K562 (cell line): ENCODE measurements around the gene KLK13. TPM values are rescaled to one million over a fixed set of nuclear protein-coding genes. Genes with fewer than 3 reads are reported as not detected.

Experiments used
- ATAC-seq: fragments of 200-7000 bp; cut with Tn5 transposase; 3 replicates; pipeline ENCODE4 v1.9.1; 2020; ENCODE audit warnings: moderate library complexity
- BruUV-seq: library from RNA; stranded (reverse); fragments of 400-500 nt; replicated peaks from 2 replicates; lab custom pipeline; 2021; lab: Mats Ljungman, UMichigan
- CTCF ChIA-PET: fragments of 300-600 bp; formaldehyde crosslinking; extraction: SDS; loops from one replicate; lab custom pipeline; 2021; ENCODE audit warnings: low intra/inter-chr PET ratio; lab: Yijun Ruan, JAX
- POLR2A ChIA-PET: fragments of 300-600, 350-650 bp; sonication (Branson Sonifier 250); formaldehyde crosslinking; extraction: SDS; loops from one replicate; lab custom pipeline; 2021; ENCODE audit warnings: antibody characterized with exemption, inconsistent platforms; lab: Yijun Ruan, JAX
- DNase-seq, 4 experiments: peaks; one replicate each; pipeline versions ENCODE4 v3.0.0 to v3.0.0-alpha.2; 2011 to 2018; ENCODE audit warnings: low spot score in 3 of 4, mixed read lengths in 3 of 4; ENCODE audit errors: extremely low read depth in 1 of 4
- FAIRE-seq: peaks from 2 replicates; lab custom pipeline; 2011; peaks lifted over from hg19 to GRCh38; lab: Jason Lieb, UNC
- H2AFZ ChIP-seq: 2 replicates; pipeline ENCODE4 v1.6.0; 2011; ENCODE audit warnings: low read depth, low read length, control low read depth, inconsistent platforms
- H3K27ac ChIP-seq: fragments of 200-600 bp; 3 replicates; pipeline ENCODE4 v1.8.0; 2011; ENCODE audit warnings: low read depth, mild to moderate bottlenecking, control low read depth, inconsistent platforms, low read length, moderate library complexity, mixed read lengths; ENCODE audit errors: extremely low read depth
- H3K27me3 ChIP-seq, 2 experiments: fragments of 300-600 bp in 1 of 2; 2 replicates in 1 of 2; 3 replicates in 1 of 2; pipeline versions ENCODE4 v1.6.0 to v1.8.0; 2011; ENCODE audit warnings: inconsistent platforms in 2 of 2, low read length in 2 of 2, mild to moderate bottlenecking in 1 of 2, mixed read lengths in 1 of 2, moderate library complexity in 1 of 2; ENCODE audit not compliant: control insufficient read depth in 2 of 2, insufficient read depth in 2 of 2
- H3K36me3 ChIP-seq: fragments of 300-600 bp; 3 replicates; pipeline ENCODE4 v1.8.0; 2011; ENCODE audit warnings: mild to moderate bottlenecking, low read length, inconsistent platforms; ENCODE audit not compliant: control insufficient read depth, insufficient read depth
- H3K4me1 ChIP-seq, 2 experiments: fragments of 200-600 bp in 1 of 2; replicated peaks in 1 of 2; 2 replicates in 1 of 2; 3 replicates in 1 of 2; pipeline versions ENCODE4 v1.5.1 to v1.8.0; 2011; ENCODE audit warnings: inconsistent platforms in 2 of 2, low read length in 2 of 2, mild to moderate bottlenecking in 1 of 2, mixed read lengths in 1 of 2, moderate library complexity in 1 of 2; ENCODE audit not compliant: control insufficient read depth in 2 of 2, insufficient read depth in 2 of 2
- H3K4me2 ChIP-seq: 2 replicates; pipeline ENCODE4 v1.6.1; 2011; ENCODE audit warnings: low read length, control low read depth, inconsistent platforms, mixed read lengths; ENCODE audit not compliant: insufficient read depth
- H3K4me3 ChIP-seq: fragments of 200-600 bp; sonication (generic), shearing (Covaris generic); 2 replicates; pipeline ENCODE4 v1.5.1; 2016; ENCODE audit warnings: control low read depth, inconsistent platforms
- H3K79me2 ChIP-seq: fragments of 200-600 bp; 3 replicates; pipeline ENCODE4 v1.8.0; 2011; ENCODE audit warnings: low read length, inconsistent platforms; ENCODE audit not compliant: control insufficient read depth, insufficient read depth
- H3K9ac ChIP-seq, 2 experiments: 2 replicates each; pipeline versions ENCODE4 v1.6.0 to v1.6.1; 2011; ENCODE audit warnings: low read depth in 2 of 2, low read length in 2 of 2, control low read depth in 1 of 2, inconsistent platforms in 1 of 2, mild to moderate bottlenecking in 1 of 2, mixed read lengths in 1 of 2; ENCODE audit not compliant: insufficient read depth in 1 of 2
- H3K9me1 ChIP-seq: one replicate; pipeline ENCODE4 v1.6.0; 2011; ENCODE audit warnings: inconsistent platforms, mild to moderate bottlenecking, low read length, moderate library complexity; ENCODE audit not compliant: control insufficient read depth, insufficient read depth
- H3K9me3 ChIP-seq: replicated peaks from 2 replicates; pipeline ENCODE4 v1.5.1; 2011; ENCODE audit warnings: low read depth, low read length, inconsistent platforms; ENCODE audit not compliant: control insufficient read depth, insufficient read depth
- H4K20me1 ChIP-seq: replicated peaks from 2 replicates; pipeline ENCODE4 v1.6.1; 2011; ENCODE audit warnings: low read length, inconsistent platforms, mixed read lengths; ENCODE audit not compliant: control insufficient read depth, insufficient read depth
- FOS ChIP-seq: IDR thresholded peaks from 3 replicates; pipeline ENCODE4 v1.6.1; 2011; ENCODE audit not compliant: insufficient read length; ENCODE audit errors: extremely low read depth
- ZFP91 ChIP-seq: sonication (generic); formaldehyde crosslinking; IDR thresholded peaks from 2 replicates; pipeline ENCODE4 v1.8.0; 2022; ENCODE audit warnings: mild to moderate bottlenecking, missing genetic modification reagents
- ZNF143 ChIP-seq: sonication (generic); formaldehyde crosslinking; IDR thresholded peaks from 2 replicates; pipeline ENCODE4 v1.9.0; 2022; ENCODE audit warnings: mild to moderate bottlenecking, missing genetic modification reagents
- ZNF398 ChIP-seq: fragments of 250-450 bp; sonication (Bioruptor Pico); IDR thresholded peaks from 2 replicates; pipeline ENCODE4 v1.8.0; 2021; ENCODE audit warnings: moderate library complexity, mild to moderate bottlenecking, inconsistent platforms
- ZNF717 ChIP-seq: fragments of 250-450 bp; sonication (Bioruptor Pico); IDR thresholded peaks from 2 replicates; pipeline ENCODE4 v1.5.0; 2021
- ZNF75A ChIP-seq: fragments of 450-650 bp; formaldehyde crosslinking; IDR thresholded peaks from 2 replicates; pipeline ENCODE4 v1.4.0; 2020; ENCODE audit warnings: mild to moderate bottlenecking
- WGBS: fragments of 100-300 bp; shearing (Covaris generic); methylation state at CpG from one replicate; pipeline ENCODE4 v1.1.6; 2016; ENCODE audit warnings: low coverage, mixed read lengths; ENCODE audit not compliant: insufficient coverage; ENCODE audit errors: missing lambda C conversion rate; 5-methylcytosine and 5-hydroxymethylcytosine counted together
- in situ Hi-C: fragments of 300-500 bp; cut with MboI; formaldehyde crosslinking; loops from 4 replicates; pipeline ENCODE4 v1.15.0; 2018; ENCODE audit warnings: inconsistent platforms, mixed read lengths
- intact Hi-C: fragments of 100-400 bp; cut with micrococcal nuclease; formaldehyde crosslinking; loops from 2 replicates; pipeline ENCODE4 v1.14.2; 2022
- polyA plus RNA-seq, 8 experiments: library from polyadenylated mRNA; depleted of rRNA in 4 of 8; stranded (reverse) in 5 of 8; unstranded in 3 of 8; fragments of >200 nt; fragmentation: Nextera tagmentation in 2 of 8; fragmentation: Illumina TruSeq in 1 of 8; extraction: Ambion mirVana in 2 of 8; extraction: Trizol in 1 of 8; gene quantifications; 2 replicates each; pipeline versions ENCODE4 v1.2.1 to v1.2.3, GENCODE V29; 2011 to 2014; ENCODE audit warnings: inconsistent platforms in 1 of 8, missing spikeins in 1 of 8
- total RNA-seq, 7 experiments: library from RNA; depleted of rRNA in 6 of 7; stranded (reverse); fragments of >200 nt in 6 of 7; fragmentation: Illumina TruSeq in 2 of 7; extraction: Trizol in 2 of 7; gene quantifications; 2 replicates each; pipeline versions ENCODE4 v1.2.1 to v1.2.3, GENCODE V29; 2011 to 2021; ENCODE audit warnings: low replicate concordance in 1 of 7

KLK13 gene
- total and polyA plus RNA-seq, 9 of the 15 experiments (the other 6 are each of a cell fraction or from before 2014, with no cell fraction given): 0.72 to 9.0 (median 2.3) TPM

GRCh38 chr19:51027873-51028272 is 37.0 kb downstream of the KLK13 start:
- H4K20me1 ChIP-seq: 0 out of 2 replicates have a peak, but pooled peaks cover 2% of the 10 kb centered on the region
- no peak overlapping the region for H3K4me3 ChIP-seq
- TF ChIP-seq ZNF75A (CRISPR knock-in tag): no peak
- no peak for TF ChIP-seq ZNF143 (CRISPR knock-in tag)
- in situ Hi-C loops: no loop called here
- intact Hi-C loops: no loop called here
- CTCF ChIA-PET: no interaction called here
- FAIRE-seq: no peak
- no peak overlapping the region for H3K4me2 ChIP-seq
- no TSS peak for BruUV-seq
- no peak for DNase-seq
- POLR2A ChIA-PET: interaction anchor here (1.1 kb wide), 1 partner anchor 9 kb away, joined by 3 read pairs; no protein-coding TSS in a partner anchor
- H3K4me1 ChIP-seq: peaks cover 0 to 14% of the 10 kb centered on the region in 2 experiments; a peak in 2 of 5 replicates
- H3K36me3 ChIP-seq: no peaks in the 10 kb centered on the region
- H3K27me3 ChIP-seq: peaks cover 18 to 69% of the 10 kb centered on the region in 2 experiments; a peak in 4 of 5 replicates
- H3K27ac ChIP-seq: no peak overlapping the region
- ATAC-seq: no peak
- H3K9ac ChIP-seq: no peak overlapping the region
- no peaks in the 10 kb centered on the region for H3K9me3 ChIP-seq
- H3K79me2 ChIP-seq: no peaks in the 10 kb centered on the region
- WGBS: 0% methylated on average over 5 of the region's 5 CpGs
- no peak overlapping the region for H2AFZ ChIP-seq
- peaks cover 2% of the 10 kb centered on the region for H3K9me1 ChIP-seq

- no TSS peak for BruUV-seq
- Histone ChIP-seq H3K9ac (no peak overlapping the region), H3K4me1 (peaks cover 0 to 14% of the 10 kb centered on the region in 2 experiments; a peak in 2 of 5 replicates), H3K4me3 (no peak overlapping the region), H3K9me1 (peaks cover 2% of the 10 kb centered on the region), H4K20me1 (0 out of 2 replicates have a peak, but pooled peaks cover 8% of the 10 kb centered on the region), H3K27me3 (peaks cover 24 to 71% of the 10 kb centered on the region in 2 experiments), H3K9me3 (no peaks in the 10 kb centered on the region), H3K27ac (no peak overlapping the region), H3K79me2 (no peaks in the 10 kb centered on the region), H2AFZ (no peak overlapping the region), H3K36me3 (no peaks in the 10 kb centered on the region), H3K4me2 (no peak overlapping the region)
- 7% methylated on average over 12 of the region's 14 CpGs for WGBS
- FAIRE-seq (no peak), ATAC-seq (no peak), DNase-seq (no peak)
- no peak for TF ChIP-seq FOS
- TF ChIP-seq ZNF717: no peak
- TF ChIP-seq ZNF398 (CRISPR knock-in tag): no peak
- no peak for TF ChIP-seq ZFP91 (CRISPR knock-in tag)
- ChIA-PET POLR2A (no interaction called here), CTCF (no interaction called here)
- in situ Hi-C loops: no loop called here
- intact Hi-C loops: no loop called here
Observed at GRCh38 chr19:51027126-51027806, 37.6 kb downstream of the KLK13 start.
